AG09309 (cell line): ENCODE measurements around the gene TSSK1B.
"Not testable (repeated sequence)": the region's sequence is repeated elsewhere in the genome, so short reads cannot be mapped to it uniquely, and the experiment has no call there.

ENCODE experiments used
- DNase-seq: peaks from one replicate; pipeline ENCODE4 v3.0.0-alpha.2; 2010; ENCODE audit warnings: low read depth
- H3K4me3 ChIP-seq: 2 replicates; pipeline ENCODE4 v1.5.1; 2011; ENCODE audit warnings: mild to moderate bottlenecking, low read depth, low read length, moderate library complexity; ENCODE audit not compliant: control insufficient read depth
- TF ChIP-seq, protein P1 (sequence below): IDR thresholded peaks from 2 replicates; pipeline ENCODE4 v1.5.1; 2011; ENCODE audit warnings: mild to moderate bottlenecking, low read depth, low read length, inconsistent platforms; ENCODE audit not compliant: insufficient read depth, control insufficient read depth; ENCODE audit errors: missing control alignments

Gene TSSK1B, protein sequence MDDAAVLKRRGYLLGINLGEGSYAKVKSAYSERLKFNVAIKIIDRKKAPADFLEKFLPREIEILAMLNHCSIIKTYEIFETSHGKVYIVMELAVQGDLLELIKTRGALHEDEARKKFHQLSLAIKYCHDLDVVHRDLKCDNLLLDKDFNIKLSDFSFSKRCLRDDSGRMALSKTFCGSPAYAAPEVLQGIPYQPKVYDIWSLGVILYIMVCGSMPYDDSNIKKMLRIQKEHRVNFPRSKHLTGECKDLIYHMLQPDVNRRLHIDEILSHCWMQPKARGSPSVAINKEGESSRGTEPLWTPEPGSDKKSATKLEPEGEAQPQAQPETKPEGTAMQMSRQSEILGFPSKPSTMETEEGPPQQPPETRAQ

DNA sequence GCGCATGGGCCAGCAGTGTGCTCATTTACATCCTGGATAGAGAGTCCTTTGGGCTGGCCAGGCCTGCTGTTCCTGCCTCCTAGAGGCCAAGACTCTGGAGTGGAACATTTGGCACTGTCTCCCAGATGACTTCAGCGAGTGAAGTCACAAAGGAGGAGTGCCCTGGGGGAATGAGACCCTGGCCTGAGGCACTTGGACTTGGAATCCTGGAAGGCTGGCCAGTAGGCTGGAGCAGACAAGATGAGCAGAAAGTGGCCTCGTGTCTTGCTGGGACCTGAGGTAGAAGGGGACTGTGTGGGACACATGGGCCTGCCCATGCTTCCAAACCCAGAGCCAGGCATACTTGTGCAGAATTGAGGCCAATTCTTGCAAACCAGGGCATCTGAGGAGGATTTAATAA is at the start of gene TSSK1B:
TSSK1B (minus strand) TSS at position 101 of the 400 bp plus-strand sequence. CDS start 150 bp downstream, outside the sequence.
- TF ChIP-seq, protein P1, sequence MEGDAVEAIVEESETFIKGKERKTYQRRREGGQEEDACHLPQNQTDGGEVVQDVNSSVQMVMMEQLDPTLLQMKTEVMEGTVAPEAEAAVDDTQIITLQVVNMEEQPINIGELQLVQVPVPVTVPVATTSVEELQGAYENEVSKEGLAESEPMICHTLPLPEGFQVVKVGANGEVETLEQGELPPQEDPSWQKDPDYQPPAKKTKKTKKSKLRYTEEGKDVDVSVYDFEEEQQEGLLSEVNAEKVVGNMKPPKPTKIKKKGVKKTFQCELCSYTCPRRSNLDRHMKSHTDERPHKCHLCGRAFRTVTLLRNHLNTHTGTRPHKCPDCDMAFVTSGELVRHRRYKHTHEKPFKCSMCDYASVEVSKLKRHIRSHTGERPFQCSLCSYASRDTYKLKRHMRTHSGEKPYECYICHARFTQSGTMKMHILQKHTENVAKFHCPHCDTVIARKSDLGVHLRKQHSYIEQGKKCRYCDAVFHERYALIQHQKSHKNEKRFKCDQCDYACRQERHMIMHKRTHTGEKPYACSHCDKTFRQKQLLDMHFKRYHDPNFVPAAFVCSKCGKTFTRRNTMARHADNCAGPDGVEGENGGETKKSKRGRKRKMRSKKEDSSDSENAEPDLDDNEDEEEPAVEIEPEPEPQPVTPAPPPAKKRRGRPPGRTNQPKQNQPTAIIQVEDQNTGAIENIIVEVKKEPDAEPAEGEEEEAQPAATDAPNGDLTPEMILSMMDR, result no peak
- no peak for DNase-seq
- no peak within 1 kb of the TSS for H3K4me3 ChIP-seq

DNA sequence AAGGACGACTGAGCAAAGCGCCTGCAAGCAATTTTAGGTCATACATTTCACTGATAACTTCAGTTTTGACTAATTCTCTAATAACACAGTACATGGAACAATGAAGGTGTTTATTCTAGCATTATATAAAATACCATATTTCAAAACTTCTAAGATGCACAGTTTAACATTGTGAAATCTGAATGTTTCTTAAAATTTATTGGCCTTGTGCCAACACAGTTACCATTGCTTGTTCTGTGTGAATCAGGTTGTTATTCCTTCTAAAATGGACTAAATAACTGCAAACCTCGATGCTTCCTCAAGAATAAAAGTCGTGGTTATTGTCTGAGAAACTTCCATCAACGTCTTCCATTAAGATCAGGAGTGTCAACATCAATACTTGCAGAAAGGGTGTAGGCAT is 45.5 kb upstream of the TSSK1B start:
- TF ChIP-seq, protein P1, result no peak
- no peak for DNase-seq
- H3K4me3 ChIP-seq, result no peak overlapping the region

GRCh38 chr5:113478691-113479090 is 43.9 kb upstream of the TSSK1B start:
- TF ChIP-seq, protein P1, result no peak
- no peak for DNase-seq
- H3K4me3 ChIP-seq, result no peak overlapping the region

- no peak for DNase-seq
- TF ChIP-seq, protein P1, result no peak
- H3K4me3 ChIP-seq, result no peak overlapping the region
These were observed 39.4 kb upstream of the TSSK1B start for GRCh38 chr5:113474100-113474728.

DNA sequence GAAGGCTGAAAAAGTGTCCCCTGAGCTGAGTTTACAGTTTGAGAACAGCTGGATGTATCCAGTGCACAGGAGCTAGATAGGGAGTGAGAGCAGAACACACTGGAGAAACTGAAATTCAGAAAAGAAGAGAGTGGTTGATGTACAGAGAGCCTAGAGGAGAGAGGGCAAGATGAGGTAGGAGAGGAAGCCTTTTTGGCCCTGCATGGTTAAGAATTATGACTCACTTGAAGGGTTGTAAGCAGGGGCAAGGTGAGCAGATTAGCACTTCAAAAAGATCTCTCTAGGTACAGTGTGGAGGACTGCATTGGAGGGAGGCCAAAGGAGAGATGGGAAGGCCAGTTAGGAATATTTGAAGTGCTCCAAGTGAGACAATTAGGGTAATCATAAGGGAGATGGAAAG is 28.2 kb upstream of the TSSK1B start:
- TF ChIP-seq, protein P1, result no peak
- no peak for DNase-seq
- no peak overlapping the region for H3K4me3 ChIP-seq

GRCh38 chr5:113457106-113457505 is 22.3 kb upstream of the TSSK1B start:
- not testable (repeated sequence) for H3K4me3 ChIP-seq, DNase-seq

DNA sequence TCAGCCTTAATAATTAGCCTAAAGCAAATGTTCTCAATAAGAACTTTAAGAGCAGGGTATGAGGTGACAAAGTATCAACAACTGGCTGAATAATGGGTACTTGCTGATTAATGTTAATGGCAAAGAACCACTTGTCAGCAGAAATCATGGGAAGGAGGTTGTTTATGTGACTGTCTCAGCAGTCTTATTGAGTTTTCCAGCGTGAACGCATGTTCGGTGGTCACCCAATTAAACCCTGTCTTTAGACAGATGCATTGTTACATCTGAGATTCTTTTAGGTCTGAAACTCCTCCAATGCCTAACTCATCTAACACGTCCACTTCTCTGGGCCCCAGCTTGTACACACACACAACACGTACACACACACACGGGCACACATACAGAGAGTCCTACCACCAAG is 18.2 kb upstream of the TSSK1B start:
- DNase-seq, result no peak
- no peak overlapping the region for H3K4me3 ChIP-seq

More for the DNA sequence above, 18.2 kb upstream of the TSSK1B start:
- TF ChIP-seq, protein P1, result no peak
